Measurements from ENCODE around the gene NMT1. TPM values are rescaled to one million over a fixed set of nuclear protein-coding genes. Genes with fewer than 3 reads are reported as not detected.
A peak's percentile ranks its signal among the peaks of the same experiment; 100 is the strongest.

The NMT1 gene
- total RNA-seq, 1 donor from 2014 or later = 80.6 TPM

- DNase-seq (ENCODE audit: low spot score in 2 of 2, unreplicated experiment in 2 of 2) = no peak
- no peaks in the 10 kb centered on the region for H3K27me3 Mint-ChIP-seq (ENCODE audit: low read depth)
- H3K36me3 Mint-ChIP-seq = peaks cover 7% of the 10 kb centered on the region
- peaks cover 31% of the 10 kb centered on the region for H3K4me1 Mint-ChIP-seq
- no peaks in the 10 kb centered on the region for H3K9me3 Mint-ChIP-seq
- TF ChIP-seq, protein P1, sequence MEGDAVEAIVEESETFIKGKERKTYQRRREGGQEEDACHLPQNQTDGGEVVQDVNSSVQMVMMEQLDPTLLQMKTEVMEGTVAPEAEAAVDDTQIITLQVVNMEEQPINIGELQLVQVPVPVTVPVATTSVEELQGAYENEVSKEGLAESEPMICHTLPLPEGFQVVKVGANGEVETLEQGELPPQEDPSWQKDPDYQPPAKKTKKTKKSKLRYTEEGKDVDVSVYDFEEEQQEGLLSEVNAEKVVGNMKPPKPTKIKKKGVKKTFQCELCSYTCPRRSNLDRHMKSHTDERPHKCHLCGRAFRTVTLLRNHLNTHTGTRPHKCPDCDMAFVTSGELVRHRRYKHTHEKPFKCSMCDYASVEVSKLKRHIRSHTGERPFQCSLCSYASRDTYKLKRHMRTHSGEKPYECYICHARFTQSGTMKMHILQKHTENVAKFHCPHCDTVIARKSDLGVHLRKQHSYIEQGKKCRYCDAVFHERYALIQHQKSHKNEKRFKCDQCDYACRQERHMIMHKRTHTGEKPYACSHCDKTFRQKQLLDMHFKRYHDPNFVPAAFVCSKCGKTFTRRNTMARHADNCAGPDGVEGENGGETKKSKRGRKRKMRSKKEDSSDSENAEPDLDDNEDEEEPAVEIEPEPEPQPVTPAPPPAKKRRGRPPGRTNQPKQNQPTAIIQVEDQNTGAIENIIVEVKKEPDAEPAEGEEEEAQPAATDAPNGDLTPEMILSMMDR (IDR thresholded peaks at IDR 0.05; ENCODE audit: unreplicated experiment) = no peak
- H3K27ac Mint-ChIP-seq = peak overlapping the region; percentile 87
- no peak overlapping the region for H3K4me3 Mint-ChIP-seq
Observed at GRCh38 chr17:45038728-45039634, 22.1 kb upstream of the NMT1 start.

DNA sequence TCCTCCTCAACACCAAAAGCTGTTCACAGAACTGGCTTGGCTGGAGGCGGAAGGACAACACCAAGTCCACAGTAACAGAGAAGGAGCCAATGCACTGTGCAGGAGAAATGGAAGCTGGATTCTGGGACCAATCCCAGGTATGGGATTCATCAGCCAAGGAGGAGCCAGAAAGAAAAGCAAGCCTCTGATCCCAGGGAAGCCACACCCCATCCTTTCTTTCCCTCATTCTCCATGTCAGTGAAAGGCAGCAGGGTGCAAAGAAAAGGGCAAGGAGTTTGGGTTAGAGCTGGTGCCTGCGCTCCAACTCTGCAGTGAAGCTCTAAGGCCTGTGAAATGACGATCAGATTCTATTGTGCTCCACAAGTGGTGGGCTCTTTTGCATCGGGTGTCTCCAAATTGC is 20.7 kb upstream of the NMT1 start:
- TF ChIP-seq, protein P1 (IDR thresholded peaks at IDR 0.05; ENCODE audit: unreplicated experiment) = no peak
- no peak for DNase-seq (ENCODE audit: low spot score in 2 of 2, unreplicated experiment in 2 of 2)
- Mint-ChIP-seq H3K27me3 (ENCODE audit: low read depth) (no peaks in the 10 kb centered on the region), H3K4me1 (peaks cover 37% of the 10 kb centered on the region), H3K27ac (peak overlapping the region; percentile 64), H3K9me3 (no peaks in the 10 kb centered on the region), H3K4me3 (no peak overlapping the region), H3K36me3 (no peaks in the 10 kb centered on the region)

DNA sequence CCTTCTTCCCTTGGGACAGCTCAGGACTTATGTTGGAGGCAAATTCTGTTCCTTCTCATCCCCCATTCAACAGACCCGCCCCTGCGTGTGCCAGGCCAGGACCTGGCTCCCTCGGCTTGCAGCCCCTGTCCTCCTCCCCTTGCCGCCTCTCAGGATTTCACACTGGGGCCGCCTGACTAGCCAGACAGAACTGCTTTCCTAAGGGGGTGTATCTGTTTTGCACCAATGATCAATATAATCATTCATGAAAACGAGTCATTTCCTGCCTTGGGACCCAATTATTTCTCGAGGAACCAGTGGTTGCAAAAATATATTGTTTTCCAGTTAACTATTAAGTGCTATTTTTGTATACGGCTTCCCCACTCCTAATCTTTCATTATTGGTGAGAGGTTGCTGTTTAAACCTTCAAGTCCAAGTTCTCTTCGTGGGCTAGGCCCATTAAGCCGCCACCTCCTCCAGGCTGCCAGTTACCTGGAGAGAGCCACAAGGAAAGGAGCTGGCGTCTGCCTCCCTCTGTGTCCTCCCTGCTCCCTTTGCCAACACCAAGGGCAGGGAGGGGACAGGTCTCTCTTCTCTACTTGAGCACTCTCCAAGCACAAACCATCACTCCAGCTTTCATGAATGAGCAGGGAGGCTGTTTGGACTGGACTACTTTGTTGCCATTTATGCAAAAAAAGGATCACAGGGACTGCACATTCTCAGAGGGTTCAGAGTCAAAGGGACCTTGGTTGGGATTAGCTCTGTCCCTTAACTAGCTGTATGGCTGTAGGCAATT is 18.6 kb upstream of the NMT1 start:
- TF ChIP-seq, protein P1 (IDR thresholded peaks at IDR 0.05; ENCODE audit: unreplicated experiment) = no peak
- no peak for DNase-seq (ENCODE audit: low spot score in 2 of 2, unreplicated experiment in 2 of 2)
- Mint-ChIP-seq H3K4me1 (peaks cover 39% of the 10 kb centered on the region), H3K4me3 (no peak overlapping the region), H3K27me3 (ENCODE audit: low read depth) (no peaks in the 10 kb centered on the region), H3K9me3 (no peaks in the 10 kb centered on the region), H3K27ac (no peak overlapping the region), H3K36me3 (peaks cover 5% of the 10 kb centered on the region)

- no peaks in the 10 kb centered on the region for H3K27me3 Mint-ChIP-seq (ENCODE audit: low read depth)
- H3K4me3 Mint-ChIP-seq = no peak overlapping the region
Observed at GRCh38 chr17:45043813-45044540, 17.1 kb upstream of the NMT1 start.

More at GRCh38 chr17:45043813-45044540, 17.1 kb upstream of the NMT1 start:
- Mint-ChIP-seq H3K4me1 (peaks cover 33% of the 10 kb centered on the region), H3K9me3 (no peaks in the 10 kb centered on the region), H3K27ac (peak overlapping the region; percentile 76), H3K36me3 (peaks cover 5% of the 10 kb centered on the region)
- TF ChIP-seq, protein P1 (IDR thresholded peaks at IDR 0.05; ENCODE audit: unreplicated experiment) = no peak
- DNase-seq (ENCODE audit: low spot score in 2 of 2, unreplicated experiment in 2 of 2) = no peak
